GM12865 (cell line): ENCODE results near the gene KRT3.

Experiments
- DNase-seq: peaks from one replicate; pipeline ENCODE4 v3.0.0; 2010; ENCODE audit warnings: low read depth
- H3K4me3 ChIP-seq: 2 replicates; pipeline ENCODE4 v1.5.1; 2011; ENCODE audit warnings: mild to moderate bottlenecking, low read depth, low read length, control low read depth
- CTCF ChIP-seq: IDR thresholded peaks from 2 replicates; pipeline ENCODE4 v1.5.1; 2011; ENCODE audit warnings: low read length, control low read depth, low read depth, inconsistent platforms; ENCODE audit not compliant: insufficient read depth; ENCODE audit errors: missing control alignments

The KRT3 gene

DNA sequence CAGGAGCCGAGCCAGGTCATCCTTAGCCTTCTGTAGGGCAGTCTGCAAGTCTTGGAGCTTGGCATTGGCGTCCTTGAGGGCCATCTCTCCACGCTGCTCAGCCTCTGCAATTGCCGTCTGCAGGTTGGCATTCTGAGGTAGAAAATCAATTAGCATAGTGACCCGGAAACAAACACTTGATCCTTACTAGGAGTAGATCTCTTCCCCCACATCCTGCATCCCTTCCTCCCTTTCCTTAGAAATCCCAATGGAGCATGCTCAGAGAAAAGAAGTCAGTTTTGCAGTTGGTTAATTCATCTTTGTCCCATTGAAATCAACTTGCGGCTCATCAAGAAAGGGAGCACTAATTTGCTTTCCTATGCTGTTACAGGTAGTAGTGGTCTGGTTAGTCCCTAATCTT, 24.8 kb downstream of the KRT3 start:
- TF ChIP-seq CTCF, result no peak
- no peak overlapping the region for H3K4me3 ChIP-seq
- no peak for DNase-seq

DNA sequence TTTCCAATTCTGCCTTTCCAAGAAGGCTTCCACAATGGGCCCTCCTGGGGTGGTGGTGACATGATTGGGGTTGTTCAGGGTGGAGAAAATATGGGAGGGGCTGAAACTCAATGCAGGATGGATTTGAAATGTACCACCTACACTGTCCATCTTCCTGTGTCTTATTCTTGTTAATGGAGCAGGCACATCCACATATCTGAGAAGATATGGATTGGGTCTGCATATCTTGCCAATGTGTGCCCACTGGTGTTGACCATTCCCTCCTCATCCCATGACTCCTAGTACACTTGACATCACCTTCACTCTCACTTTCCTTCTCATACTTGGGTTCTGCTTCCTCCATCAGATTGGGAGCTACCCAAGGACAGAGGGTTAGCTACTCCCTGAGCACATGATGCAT, 26.0 kb downstream of the KRT3 start:
- TF ChIP-seq CTCF, result no peak
- H3K4me3 ChIP-seq, result no peak overlapping the region
- no peak for DNase-seq

GRCh38 chr12:52769354-52769753, 26.6 kb downstream of the KRT3 start:
- DNase-seq, result no peak
- no peak overlapping the region for H3K4me3 ChIP-seq
- no peak for TF ChIP-seq CTCF

DNA sequence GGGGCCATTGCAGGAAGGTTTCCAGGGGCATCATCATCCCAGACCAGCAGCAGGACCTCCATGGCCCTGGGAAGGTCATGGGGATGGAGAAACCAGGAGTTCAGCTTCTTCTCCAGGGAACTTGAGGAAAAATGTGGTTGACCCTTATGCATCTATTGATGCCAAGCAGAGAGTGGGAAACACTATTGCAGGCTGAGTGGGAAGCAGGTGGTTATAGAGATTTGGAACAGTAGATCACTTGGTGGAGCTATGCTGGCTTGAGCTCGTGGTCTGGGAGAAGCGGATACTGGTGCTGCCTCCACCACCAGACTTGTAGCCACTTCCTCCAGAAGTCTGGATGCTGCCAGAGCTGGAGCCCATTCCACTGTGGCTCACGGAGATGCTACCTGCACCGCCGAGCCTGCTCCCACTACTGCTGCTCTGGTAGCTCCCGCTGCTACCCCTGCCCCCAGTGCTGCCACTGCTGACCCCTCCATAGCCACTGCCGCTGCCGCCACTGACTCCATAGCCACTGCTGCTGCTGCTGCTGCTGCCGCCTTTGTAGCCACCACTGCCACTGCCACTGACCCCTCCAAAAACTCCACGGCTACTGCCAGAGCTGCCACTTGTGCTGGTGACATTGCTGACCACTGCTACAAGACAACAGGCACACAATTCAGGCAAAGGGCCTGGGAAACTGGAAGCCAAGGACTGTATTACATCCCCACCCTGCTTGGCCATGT, 27.3 kb downstream of the KRT3 start:
- H3K4me3 ChIP-seq, result no peak overlapping the region
- TF ChIP-seq CTCF, result no peak
- DNase-seq, result no peak

DNA sequence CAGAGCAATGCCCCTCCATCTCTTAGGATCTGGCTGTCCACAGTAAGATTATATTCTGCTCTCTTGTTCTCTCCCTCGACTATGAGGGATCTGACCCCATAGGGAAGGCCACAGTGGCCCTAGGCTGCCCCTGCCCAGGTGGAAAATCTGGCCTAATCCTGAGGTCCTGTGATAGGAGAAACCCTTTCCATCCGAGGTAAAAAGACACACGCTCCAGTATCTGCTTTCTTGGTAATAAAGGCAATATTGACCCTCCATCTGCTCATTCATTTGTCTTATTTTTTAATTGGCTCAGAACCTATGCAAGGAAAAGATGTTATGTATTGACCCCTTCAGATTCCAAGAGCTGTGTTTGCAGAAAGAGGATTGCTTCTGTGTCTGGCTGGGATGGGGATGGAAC, 28.5 kb downstream of the KRT3 start:
- no peak overlapping the region for H3K4me3 ChIP-seq
- TF ChIP-seq CTCF, result no peak
- no peak for DNase-seq

DNA sequence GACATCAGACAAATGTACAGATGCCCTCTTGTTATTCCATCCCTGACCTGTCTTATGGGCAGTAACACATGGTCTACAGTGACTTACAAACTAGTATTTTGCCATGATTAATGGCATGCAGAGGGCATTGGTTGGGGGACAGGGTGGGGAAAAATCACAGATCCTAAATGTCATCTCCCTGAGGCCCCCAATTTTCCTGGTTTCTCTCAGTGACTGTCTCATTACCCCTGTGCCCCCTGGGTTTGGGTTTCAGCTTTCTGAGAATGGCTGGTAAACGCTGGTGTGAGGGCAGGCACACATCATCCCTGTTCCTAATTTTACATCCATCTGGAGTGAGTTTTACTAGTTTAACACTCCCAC, 28.9 kb downstream of the KRT3 start:
- DNase-seq, result no peak
- no peak for TF ChIP-seq CTCF
- no peak overlapping the region for H3K4me3 ChIP-seq

- H3K4me3 ChIP-seq, result no peak overlapping the region
- TF ChIP-seq CTCF, result no peak
- no peak for DNase-seq
Measured at GRCh38 chr12:52766351-52767019, 29.4 kb downstream of the KRT3 start.
